ENCODE measurements around the gene ZFP36. TPM values are rescaled to one million over a fixed set of nuclear protein-coding genes. Genes with fewer than 3 reads are reported as not detected.

Gene ZFP36
- total RNA-seq, 1 donor from 2014 or later, result 111 TPM

DNA sequence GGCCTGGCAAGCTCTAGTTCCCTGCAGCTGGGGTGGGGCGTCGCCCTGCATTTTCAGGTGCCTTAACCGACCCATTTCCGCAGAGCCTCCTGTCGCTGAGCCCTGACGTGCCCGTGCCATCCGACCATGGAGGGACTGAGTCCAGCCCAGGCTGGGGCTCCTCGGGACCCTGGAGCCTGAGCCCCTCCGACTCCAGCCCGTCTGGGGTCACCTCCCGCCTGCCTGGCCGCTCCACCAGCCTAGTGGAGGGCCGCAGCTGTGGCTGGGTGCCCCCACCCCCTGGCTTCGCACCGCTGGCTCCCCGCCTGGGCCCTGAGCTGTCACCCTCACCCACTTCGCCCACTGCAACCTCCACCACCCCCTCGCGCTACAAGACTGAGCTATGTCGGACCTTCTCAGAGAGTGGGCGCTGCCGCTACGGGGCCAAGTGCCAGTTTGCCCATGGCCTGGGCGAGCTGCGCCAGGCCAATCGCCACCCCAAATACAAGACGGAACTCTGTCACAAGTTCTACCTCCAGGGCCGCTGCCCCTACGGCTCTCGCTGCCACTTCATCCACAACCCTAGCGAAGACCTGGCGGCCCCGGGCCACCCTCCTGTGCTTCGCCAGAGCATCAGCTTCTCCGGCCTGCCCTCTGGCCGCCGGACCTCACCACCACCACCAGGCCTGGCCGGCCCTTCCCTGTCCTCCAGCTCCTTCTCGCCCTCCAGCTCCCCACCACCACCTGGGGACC is 1.2 kb downstream of the ZFP36 start:
- DNase-seq (ENCODE audit: low spot score in 2 of 2, unreplicated experiment in 2 of 2), result no peak
- H3K27ac Mint-ChIP-seq, result peak overlapping the region; percentile 99

DNA sequence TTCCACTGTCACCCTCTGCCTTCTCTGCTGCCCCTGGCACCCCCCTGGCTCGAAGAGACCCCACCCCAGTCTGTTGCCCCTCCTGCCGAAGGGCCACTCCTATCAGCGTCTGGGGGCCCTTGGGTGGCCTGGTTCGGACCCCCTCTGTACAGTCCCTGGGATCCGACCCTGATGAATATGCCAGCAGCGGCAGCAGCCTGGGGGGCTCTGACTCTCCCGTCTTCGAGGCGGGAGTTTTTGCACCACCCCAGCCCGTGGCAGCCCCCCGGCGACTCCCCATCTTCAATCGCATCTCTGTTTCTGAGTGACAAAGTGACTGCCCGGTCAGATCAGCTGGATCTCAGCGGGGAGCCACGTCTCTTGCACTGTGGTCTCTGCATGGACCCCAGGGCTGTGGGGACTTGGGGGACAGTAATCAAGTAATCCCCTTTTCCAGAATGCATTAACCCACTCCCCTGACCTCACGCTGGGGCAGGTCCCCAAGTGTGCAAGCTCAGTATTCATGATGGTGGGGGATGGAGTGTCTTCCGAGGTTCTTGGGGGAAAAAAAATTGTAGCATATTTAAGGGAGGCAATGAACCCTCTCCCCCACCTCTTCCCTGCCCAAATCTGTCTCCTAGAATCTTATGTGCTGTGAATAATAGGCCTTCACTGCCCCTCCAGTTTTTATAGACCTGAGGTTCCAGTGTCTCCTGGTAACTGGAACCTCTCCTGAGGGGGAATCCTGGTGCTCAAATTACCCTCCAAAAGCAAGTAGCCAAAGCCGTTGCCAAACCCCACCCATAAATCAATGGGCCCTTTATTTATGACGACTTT is 2.0 kb downstream of the ZFP36 start:
- Mint-ChIP-seq H3K4me1 (peaks cover 41% of the 10 kb centered on the region), H3K27ac (peak overlapping the region; percentile 99), H3K4me3 (peak overlapping the region; percentile 91), H3K27me3 (ENCODE audit: low read depth) (peaks cover 1% of the 10 kb centered on the region), H3K9me3 (no peaks in the 10 kb centered on the region), H3K36me3 (peaks cover 4% of the 10 kb centered on the region)
- DNase-seq (ENCODE audit: low spot score in 2 of 2, unreplicated experiment in 2 of 2), result no peak
- TF ChIP-seq, protein P1, sequence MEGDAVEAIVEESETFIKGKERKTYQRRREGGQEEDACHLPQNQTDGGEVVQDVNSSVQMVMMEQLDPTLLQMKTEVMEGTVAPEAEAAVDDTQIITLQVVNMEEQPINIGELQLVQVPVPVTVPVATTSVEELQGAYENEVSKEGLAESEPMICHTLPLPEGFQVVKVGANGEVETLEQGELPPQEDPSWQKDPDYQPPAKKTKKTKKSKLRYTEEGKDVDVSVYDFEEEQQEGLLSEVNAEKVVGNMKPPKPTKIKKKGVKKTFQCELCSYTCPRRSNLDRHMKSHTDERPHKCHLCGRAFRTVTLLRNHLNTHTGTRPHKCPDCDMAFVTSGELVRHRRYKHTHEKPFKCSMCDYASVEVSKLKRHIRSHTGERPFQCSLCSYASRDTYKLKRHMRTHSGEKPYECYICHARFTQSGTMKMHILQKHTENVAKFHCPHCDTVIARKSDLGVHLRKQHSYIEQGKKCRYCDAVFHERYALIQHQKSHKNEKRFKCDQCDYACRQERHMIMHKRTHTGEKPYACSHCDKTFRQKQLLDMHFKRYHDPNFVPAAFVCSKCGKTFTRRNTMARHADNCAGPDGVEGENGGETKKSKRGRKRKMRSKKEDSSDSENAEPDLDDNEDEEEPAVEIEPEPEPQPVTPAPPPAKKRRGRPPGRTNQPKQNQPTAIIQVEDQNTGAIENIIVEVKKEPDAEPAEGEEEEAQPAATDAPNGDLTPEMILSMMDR (IDR thresholded peaks at IDR 0.05; ENCODE audit: unreplicated experiment), result no peak

More for the DNA sequence above, 1.2 kb downstream of the ZFP36 start:
- Mint-ChIP-seq H3K4me1 (peaks cover 43% of the 10 kb centered on the region), H3K9me3 (no peaks in the 10 kb centered on the region), H3K4me3 (peak overlapping the region; percentile 91), H3K36me3 (peaks cover 4% of the 10 kb centered on the region), H3K27me3 (ENCODE audit: low read depth) (peaks cover 1% of the 10 kb centered on the region)
- TF ChIP-seq, protein P1 (IDR thresholded peaks at IDR 0.05; ENCODE audit: unreplicated experiment), result no peak

DNA sequence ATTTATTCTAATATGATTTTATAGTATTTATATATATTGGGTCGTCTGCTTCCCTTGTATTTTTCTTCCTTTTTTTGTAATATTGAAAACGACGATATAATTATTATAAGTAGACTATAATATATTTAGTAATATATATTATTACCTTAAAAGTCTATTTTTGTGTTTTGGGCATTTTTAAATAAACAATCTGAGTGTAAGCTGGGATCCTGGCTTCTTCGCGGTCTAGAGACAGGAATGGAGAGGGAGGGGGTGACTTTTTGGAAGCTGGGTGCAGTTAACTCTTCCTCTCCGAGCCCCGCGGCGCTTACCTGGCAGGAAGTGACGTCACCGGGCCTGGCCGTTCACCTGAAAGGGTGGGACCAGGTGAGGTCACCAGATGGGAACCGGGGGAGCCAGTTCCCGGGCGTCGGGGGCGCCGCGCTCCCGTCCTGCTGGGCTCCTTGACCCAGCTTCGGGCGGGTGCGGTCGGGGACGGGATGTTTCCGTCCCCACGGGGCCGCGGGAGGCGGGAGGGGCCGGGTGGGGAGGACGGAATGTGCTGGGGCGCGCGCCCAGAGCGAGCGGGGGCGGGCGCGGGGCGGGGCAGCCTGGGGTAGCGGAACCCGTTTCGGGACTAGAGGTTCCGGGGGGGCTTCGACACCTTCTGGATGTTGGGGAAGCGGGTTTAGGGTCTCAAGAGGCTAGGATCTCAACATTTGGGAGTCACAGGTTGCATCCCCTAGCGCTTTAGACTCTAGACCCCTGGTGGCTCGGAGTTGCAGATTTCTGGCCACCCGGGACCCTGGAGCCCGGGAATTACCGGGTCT is 2.8 kb downstream of the ZFP36 start:
- DNase-seq (ENCODE audit: low spot score in 2 of 2, unreplicated experiment in 2 of 2), result peak; percentile 70 to 81
- peak overlapping the region; percentile 94 for H3K4me3 Mint-ChIP-seq
- peaks cover 42% of the 10 kb centered on the region for H3K4me1 Mint-ChIP-seq
- peak overlapping the region; percentile 99 for H3K27ac Mint-ChIP-seq
- TF ChIP-seq, protein P1 (IDR thresholded peaks at IDR 0.05; ENCODE audit: unreplicated experiment), result peak; percentile 10
- peaks cover 1% of the 10 kb centered on the region for H3K27me3 Mint-ChIP-seq (ENCODE audit: low read depth)
- H3K36me3 Mint-ChIP-seq, result peaks cover 4% of the 10 kb centered on the region
- H3K9me3 Mint-ChIP-seq, result no peaks in the 10 kb centered on the region

DNA sequence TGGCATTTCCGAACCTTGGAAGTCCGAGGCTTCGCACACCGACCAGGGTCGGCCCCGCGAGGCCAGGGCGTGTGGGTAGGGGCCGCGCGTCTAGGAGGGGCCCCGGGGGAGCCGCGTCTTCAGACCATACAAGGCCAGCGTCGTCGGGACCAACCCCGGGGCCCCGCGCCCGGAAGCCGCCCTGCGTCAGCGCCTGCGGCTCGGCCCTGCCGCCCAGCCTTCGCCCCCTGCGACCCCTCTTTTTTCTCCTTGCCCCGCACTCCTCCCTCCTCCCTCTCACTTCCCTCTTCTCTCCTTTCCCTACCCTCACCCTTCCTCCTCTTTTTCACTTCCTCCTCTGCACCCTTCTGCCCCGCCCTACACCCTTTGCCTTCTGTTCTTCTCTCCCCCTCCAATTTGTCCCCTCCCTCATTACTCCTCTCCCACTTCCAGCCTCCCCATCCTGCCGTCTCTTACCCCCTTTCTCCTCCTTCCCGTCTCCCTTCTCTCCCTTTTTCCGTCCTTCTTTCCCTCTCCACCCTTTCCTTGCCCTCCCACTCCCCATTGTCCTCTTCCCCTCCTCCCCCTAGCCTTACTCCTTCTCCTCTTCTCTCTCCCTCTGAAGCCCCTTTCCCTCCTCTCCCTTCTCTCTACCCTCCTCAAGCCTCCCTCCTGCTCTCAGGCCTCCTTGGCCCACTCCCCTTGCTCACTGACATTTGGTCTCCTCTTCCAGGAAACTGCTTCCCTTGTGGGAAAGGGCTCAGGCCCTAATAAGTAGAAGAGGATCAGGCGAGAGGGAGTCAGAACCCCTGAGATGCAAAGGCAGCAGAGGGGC is 3.6 kb downstream of the ZFP36 start:
- DNase-seq (ENCODE audit: low spot score in 2 of 2, unreplicated experiment in 2 of 2), result no peak
- TF ChIP-seq, protein P1 (IDR thresholded peaks at IDR 0.05; ENCODE audit: unreplicated experiment), result no peak
- Mint-ChIP-seq H3K4me1 (peaks cover 50% of the 10 kb centered on the region), H3K4me3 (peak overlapping the region; percentile 94), H3K27ac (peak overlapping the region; percentile 87), H3K27me3 (ENCODE audit: low read depth) (peaks cover 1% of the 10 kb centered on the region), H3K36me3 (peaks cover 4% of the 10 kb centered on the region), H3K9me3 (no peaks in the 10 kb centered on the region)

DNA sequence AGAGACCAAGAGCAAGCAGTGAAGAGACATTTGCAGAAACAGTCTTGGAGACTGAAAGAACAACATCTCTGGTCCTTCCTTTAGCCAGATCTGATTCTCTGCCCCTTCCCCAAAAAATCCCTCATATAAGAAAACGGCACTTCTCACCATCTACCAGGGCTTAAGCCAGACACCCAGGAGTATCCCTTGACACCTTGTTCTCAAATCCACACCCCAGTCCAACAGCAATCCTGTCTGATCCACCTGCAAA is 4.1 kb downstream of the ZFP36 start:
- Mint-ChIP-seq H3K27me3 (ENCODE audit: low read depth) (peaks cover 1% of the 10 kb centered on the region), H3K4me1 (peaks cover 54% of the 10 kb centered on the region), H3K9me3 (no peaks in the 10 kb centered on the region), H3K36me3 (peaks cover 4% of the 10 kb centered on the region), H3K4me3 (peak overlapping the region; percentile 94), H3K27ac (peak overlapping the region; percentile 87)
- TF ChIP-seq, protein P1 (IDR thresholded peaks at IDR 0.05; ENCODE audit: unreplicated experiment), result no peak
- DNase-seq (ENCODE audit: low spot score in 2 of 2, unreplicated experiment in 2 of 2), result no peak
